Measurements from ENCODE around the gene CCDC183.
"Not testable (repeated sequence)": the region's sequence is repeated elsewhere in the genome, so short reads cannot be mapped to it uniquely, and the experiment has no call there.

Gene CCDC183

DNA sequence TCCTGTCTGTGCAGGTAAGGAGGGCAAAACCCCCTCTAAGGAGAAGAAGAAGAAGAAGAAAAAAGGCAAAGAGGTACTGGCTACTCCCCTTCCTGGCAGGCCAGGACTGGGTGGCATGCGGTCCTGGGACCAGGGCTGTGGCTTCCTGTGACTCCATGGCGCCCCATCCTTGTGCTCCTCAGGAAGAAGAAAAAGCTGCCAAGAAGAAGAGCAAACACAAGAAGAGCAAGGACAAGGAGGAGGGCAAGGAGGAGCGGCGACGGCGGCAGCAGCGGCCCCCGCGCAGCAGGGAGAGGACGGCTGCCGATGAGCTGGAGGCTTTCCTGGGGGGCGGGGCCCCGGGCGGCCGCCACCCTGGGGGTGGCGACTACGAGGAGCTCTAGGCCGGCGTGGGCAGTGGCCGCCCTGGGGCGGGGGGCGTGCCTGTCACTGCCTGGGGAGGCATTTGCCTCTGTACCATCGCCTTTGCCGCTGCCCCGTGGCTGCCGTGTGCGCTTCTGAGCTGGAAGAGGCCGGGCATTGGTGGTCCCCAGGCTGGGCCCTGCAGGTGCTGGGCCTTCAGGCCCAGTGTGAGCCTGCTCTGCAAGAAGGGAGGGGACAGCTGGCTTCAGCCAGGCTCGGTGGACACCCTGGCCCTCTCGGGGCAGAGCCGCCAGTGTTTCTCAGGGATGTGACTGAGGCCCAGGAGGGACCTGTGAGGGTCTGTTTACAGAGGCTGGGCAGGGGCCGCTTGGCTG lies 44.2 kb downstream of the CCDC183 start:
- no peak for DNase-seq

DNA sequence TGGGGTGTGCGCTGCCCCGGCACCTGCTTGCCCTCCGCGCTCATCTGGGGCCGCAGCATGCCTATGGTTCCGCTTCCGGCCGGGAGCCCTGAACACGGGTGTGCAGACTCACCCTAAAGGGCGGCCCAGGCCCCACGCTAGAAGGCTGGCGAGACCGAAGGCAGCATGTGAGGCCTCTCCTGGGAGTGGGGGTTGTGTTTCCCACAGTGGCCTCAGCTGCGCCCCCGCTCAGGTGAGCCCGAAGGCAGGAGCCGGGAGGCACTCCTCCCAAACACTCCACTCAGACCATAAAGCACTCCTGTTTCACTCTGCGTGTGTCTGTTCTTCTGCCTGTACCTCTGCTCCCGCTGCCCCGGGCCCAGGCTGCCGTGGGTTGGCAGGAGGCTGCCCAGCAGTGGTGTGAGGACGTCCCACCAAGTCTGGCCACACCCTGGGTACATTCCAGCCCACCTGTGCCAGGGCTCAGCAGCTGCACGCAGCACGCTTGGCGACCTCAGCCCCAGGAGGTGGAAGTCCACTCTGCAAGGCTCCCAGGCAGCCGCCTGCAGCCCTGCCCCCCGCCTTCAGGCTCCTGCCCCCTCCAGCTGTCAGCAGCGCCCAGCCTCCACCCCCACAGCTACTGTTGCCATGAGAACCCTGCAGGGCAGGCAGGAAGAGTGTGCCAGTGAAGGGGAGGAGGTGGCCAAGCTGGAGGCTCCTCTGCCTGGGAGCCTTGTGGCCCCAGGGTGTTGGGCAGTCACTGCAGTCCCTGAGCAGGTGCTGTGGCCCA lies 44.9 kb downstream of the CCDC183 start:
- no peak for DNase-seq

- DNase-seq, result not testable (repeated sequence)
Observed at GRCh38 chr9:136841646-136842379, 45.7 kb downstream of the CCDC183 start.

DNA sequence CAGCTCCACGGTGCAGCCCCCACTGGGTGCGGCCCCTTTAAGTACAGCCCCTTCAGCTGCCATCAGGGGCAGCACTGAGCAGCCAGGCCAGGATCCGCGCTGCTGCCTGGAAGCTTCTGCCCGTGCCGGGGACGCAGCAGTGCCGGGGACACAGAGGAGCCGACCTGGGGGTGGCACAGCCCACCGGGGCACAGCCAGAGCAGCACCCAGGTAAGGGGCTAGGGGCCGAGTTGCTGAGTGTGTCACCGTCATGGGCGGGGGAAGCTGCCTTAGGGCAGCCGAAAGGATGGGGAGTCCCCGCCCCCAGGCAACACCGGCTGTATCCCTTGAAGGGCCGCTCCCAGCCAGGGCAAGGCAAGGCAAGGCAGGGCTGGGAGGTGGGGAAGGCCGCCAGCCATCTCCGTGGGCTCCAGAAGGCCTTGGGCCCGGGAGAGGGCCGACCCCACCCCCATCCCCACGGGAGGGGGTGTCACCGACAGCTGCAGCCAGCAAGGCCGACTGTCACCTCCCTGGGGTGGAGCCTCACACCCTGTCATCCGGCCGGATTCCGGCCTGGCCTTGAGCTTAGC lies 46.3 kb downstream of the CCDC183 start, which contains the start of gene AJM1:
Gene AJM1 (plus strand): TSS at position 99 of the 569 bp plus-strand sequence. CDS start 1,937 bp downstream, outside the sequence.
- DNase-seq, result peak; percentile 68

- DNase-seq, result not testable (repeated sequence)
Observed at GRCh38 chr9:136843159-136843800, 47.1 kb downstream of the CCDC183 start.

DNA sequence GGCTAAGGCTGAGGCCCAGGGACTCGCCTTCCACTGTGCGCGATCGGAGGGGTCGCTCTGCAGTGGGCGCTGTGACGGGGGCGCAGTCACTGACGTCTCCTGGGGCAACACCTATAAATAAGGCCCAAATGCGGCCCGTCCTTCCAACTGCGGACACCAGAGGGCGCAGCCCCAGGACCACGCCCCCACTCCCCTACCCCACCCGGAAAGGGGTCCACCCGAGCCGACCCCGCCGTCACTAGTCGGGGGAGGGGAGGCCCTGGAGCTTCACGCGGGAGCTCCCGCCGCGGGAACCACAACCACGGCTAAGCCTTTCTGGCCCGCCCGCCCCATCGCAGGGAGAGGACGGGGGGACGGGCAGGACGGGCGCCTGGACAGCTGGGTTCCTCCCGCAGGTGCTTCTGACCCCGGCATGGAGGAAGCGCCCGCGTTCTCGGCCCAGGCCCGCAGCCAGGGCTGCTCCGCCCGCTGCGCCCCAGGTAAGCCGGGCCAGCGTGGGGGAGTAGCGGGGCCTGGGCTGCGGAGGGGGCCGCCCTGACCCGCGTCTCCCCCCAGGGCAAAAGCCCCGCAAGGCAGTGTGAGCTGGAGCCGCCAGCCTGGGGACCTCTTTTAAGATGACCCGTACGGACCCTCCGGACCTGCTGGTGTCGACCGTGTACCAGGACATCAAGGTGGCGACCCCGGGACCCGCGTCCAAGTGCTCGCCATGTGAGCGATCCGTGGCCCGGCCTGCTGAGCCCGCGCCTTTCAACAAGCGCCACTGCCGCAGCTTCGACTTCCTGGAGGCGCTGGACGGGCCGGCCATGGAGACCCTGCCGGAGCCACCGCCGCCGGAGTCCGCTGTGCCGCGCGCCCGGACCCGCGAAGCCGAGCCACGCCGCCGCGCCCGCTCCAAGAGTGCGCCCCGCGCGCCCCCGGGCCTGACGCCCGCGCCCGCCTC lies 47.9 kb downstream of the CCDC183 start:
- DNase-seq, result not testable (repeated sequence)

GRCh38 chr9:136844761-136845464 lies 48.8 kb downstream of the CCDC183 start:
- DNase-seq, result no peak

DNA sequence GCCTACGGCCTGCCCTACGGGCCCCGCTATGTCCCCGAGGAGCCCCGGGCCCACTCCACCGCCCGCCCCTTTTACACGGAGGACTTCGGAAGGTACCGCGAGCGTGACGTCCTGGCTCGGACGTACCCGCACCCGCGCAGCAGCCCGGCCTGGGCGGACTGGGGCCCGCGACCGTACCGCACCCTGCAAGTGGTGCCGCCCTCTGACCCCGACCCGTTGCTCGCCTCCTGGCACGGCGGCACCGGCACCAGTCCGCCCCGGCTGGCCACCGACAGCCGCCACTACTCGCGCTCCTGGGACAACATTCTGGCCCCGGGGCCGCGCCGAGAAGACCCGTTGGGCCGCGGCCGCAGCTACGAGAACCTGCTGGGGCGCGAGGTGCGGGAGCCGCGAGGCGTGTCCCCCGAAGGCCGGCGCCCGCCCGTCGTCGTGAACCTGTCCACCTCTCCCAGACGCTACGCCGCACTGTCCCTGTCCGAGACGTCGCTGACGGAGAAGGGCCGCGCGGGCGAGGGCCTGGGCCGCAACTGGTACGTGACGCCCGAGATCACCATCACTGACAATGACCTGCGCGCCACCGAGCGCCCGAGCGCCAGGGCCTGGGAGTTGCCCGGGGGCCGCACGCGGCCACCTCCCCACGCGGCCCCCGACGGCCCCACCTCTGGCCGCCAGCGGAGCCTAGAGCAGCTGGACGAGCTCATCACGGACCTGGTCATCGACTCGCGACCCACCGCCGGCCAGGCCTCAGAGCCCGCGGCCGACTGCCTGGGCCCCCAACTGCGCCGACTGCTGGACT lies 49.5 kb downstream of the CCDC183 start:
- DNase-seq, result no peak

DNA sequence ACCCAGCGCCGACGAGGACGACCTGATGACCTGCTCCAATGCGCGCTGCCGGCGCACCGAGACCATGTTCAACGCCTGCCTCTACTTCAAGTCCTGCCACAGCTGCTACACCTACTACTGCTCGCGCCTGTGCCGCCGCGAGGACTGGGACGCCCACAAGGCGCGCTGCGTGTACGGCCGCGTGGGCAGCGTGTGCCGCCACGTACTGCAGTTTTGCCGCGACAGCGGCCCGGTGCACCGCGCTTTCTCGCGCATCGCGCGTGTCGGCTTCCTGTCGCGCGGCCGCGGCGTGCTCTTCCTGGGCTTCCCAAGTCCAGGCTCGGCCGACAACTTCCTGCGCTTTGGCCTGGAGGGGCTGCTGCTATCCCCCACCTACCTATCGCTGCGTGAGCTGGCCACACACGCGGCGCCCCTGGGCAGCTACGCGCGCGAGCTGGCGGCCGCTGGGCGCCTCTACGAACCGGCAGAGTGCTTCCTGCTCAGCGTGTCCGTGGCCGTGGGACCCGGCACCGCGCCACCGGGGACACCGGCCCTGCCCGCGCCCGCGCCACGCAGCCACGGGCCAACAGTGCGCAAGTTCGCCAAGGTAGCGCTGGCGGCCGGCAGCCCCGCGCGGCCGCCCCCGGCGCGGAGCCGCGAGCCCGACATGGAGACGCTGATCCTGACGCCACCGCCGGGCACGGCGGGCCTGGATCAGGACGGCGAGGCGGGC lies 50.4 kb downstream of the CCDC183 start:
- DNase-seq, result no peak

- peak; percentile 57 for DNase-seq
Observed at GRCh38 chr9:136847088-136847825, 51.1 kb downstream of the CCDC183 start.

GRCh38 chr9:136847826-136848392 lies 51.8 kb downstream of the CCDC183 start:
- DNase-seq, result peak; percentile 41

DNA sequence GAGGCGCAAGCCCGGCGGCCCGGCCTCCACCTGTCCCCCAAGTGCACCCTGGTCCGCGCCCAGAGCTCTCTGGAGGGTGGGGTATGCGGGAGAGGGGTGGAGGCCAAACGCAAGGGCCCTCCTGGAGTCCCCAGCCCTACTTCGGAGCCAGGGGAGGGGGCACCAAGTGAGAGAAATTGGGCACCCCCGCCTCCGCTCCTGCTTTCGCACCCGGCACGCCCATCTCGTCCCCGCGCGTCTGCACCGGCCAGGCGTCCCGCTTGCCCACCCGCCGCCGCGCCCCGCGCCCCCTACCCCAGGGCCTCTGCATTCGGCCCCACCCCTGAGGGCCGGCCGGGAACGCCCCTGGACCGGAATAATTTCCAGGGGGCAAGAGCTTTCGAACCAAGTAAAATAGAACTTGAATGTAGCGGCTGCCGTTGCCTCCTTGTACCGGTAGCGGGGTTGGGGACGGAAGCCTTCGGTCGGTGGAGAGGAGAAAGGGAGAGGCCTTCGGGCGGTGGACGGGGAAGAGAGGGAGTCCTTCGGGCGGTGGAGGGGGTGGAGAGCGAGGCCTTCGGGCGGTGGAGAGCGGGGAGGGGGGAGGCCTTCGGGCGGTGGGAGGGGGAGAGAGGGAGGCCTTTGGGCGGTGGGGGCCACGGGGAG lies 52.4 kb downstream of the CCDC183 start:
- DNase-seq, result no peak

DNA sequence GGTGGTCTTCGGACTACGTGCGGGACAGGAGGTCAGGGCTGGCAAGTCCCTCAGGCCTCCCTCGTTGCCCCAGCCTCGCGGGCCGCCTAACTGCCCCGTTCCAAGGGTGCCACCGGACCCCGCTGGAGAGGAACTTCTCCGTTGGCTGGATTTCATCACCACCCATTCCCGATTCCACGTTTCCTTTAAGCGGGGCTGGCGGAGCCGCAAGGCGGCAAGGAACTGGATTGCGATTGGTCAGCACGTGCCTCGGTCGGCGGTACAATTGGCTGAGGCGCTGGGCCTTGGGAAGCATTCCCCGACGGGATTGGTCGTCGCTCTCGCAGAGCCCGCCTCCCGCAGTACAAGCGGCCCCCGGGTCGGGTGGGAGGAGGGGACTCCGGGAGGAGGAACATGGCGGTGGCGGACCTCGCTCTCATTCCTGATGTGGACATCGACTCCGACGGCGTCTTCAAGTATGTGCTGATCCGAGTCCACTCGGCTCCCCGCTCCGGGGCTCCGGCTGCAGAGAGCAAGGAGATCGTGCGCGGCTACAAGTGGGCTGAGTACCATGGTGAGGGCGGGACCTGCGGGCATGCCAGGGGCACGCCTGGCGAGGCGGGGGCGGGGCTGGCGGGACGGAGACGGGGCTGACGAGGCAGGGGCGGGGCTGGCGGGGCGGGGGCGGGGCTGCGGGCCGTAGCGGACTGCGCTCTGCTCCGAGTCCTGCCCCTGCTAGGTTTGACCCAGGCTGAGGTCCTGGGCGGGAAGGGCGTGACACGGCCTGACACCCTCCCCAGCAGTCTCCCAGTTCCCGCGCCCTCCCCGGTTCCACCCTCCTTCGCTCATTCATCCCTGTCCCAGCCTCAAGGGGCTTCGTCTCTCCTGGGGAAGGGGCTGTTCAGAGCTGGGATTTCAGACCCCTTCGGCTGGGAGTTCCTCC lies 53.2 kb downstream of the CCDC183 start, which contains the start of gene PHPT1:
Gene PHPT1 (plus strand): TSS at position 372 of the 922 bp plus-strand sequence. CDS start 22 bp downstream, at position 394.
- peak; percentile 98 for DNase-seq

- DNase-seq, result no peak
Observed at GRCh38 chr9:136849960-136850865, 54.1 kb downstream of the CCDC183 start.
